Measurements from ENCODE around the gene TM9SF1. TPM values are rescaled to one million over a fixed set of nuclear protein-coding genes. Genes with fewer than 3 reads are reported as not detected.

TM9SF1 gene
- total RNA-seq, 3 donors from 2014 or later = 52.3 to 75.7 (median 71.1) TPM

DNA sequence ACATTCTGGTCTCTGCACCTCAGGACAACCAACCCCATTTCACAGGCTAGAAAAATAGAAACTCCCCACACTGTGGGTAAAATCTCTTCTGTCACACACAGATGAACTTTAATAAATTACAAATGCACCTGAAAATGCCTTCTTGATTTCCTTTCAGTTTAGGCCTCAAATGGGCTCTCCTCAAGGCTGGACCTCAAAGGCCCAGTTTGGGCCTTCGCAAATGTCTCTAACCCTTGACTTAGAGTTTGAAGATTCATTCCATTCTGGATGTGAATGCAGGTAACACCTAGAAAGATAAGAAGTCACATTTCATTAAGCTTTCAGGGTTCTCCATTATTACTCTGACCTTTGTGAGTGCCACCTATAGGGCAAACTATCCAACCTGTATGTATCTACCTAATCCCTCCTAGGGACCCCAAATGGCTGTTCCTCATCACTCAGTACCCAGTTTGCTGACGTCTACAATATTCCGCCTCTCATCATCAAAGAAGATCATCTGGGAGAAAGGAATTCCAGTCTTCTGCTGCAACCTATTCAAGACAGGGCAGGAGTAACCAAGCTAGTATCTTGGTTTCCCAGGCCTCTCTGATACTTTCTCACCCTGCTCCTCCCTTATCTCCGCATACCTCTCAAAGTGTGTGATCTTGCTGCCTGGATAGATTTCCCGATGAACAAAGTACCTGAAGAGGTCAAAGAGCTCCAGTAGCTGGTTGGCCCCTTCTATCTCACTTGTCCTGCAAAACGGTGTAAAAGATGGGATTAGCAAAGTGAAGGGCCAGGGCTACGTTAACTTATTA is 18.8 kb upstream of the TM9SF1 start:
- DNase-seq (ENCODE audit: low spot score in 2 of 2) = no peak
- peak overlapping the region; percentile 75 to 90 (median 76) for H3K4me3 ChIP-seq
- H3K4me1 ChIP-seq = peaks cover 0 to 10% of the 10 kb centered on the region in 2 donors
- H3K9me3 ChIP-seq = no peaks in the 10 kb centered on the region
- H3K27me3 ChIP-seq = no peaks in the 10 kb centered on the region
- intact Hi-C loops (cut with DNase I; ENCODE audit: low total_unique reads) = no loop called here
- H3K36me3 ChIP-seq = no peaks in the 10 kb centered on the region
- peak overlapping the region; percentile 97 to 99 for H3K27ac ChIP-seq
- no peak for TF ChIP-seq CTCF (IDR thresholded peaks at IDR 0.05)
- TF ChIP-seq POLR2AphosphoS5 (IDR thresholded peaks at IDR 0.05) = no peak
- no peak for TF ChIP-seq POLR2A (IDR thresholded peaks at IDR 0.05)

DNA sequence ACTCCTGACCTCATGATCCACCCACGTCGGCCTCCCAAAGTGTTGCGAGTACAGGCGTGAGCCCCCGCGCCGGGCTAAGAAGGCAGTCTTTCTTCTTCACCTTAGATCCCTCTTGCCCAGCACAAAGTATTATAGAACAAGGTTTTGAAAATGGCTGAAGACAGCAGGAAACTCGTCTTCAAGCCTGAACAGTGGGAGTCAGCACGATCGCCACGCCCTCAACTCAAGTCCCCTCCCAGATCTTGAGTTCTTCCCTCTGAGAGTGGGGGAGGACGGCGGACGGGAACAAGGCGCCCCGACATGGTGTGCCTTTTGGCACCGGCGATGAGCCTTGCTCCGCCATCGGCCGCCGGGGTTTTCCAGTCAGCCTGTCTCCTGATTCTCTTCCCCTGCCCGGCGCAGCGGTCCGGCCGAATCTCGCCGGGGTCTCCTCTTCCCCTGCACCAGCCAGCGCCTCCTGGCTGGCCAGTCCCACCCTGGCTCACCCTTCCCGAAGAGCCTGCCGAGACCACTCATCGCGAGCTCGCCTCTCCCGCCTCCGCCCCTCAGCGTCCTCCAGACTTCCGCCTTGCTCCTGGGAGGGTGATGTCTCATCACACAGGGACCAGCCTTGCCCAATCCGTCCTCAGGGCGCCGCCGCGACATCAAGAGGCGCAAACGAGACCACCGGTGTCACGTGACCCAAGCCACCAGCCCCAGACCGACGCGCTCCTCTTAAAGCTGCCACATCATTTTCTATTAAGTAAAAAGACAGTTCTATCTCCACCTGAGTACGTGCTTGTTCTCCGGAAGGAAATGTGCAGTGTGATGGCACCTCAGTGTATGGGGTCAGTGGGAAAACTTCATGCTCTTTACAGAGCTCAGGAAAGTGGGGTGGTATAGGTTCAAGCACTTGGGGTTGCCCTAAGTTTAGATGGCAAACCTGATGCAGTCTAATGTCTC is 18.0 kb upstream of the TM9SF1 start, which contains the start of gene CHMP4A:
CHMP4A (minus strand) TSS at position 565 of the 942 bp plus-strand sequence; CDS start at position 516, 49 bp downstream.
- Histone ChIP-seq H3K9me3 (no peaks in the 10 kb centered on the region), H3K27ac (peak within 1 kb of the TSS; percentile 97 to 99)

GRCh38 chr14:24211311-24211710 is 16.1 kb upstream of the TM9SF1 start:
- no peak overlapping the region for H3K27ac ChIP-seq
- DNase-seq (ENCODE audit: low spot score in 2 of 2) = no peak
- H3K4me1 ChIP-seq = peaks cover 0 to 10% of the 10 kb centered on the region in 2 donors
- no peaks in the 10 kb centered on the region for H3K27me3 ChIP-seq
- no peaks in the 10 kb centered on the region for H3K36me3 ChIP-seq
- H3K4me3 ChIP-seq = no peak overlapping the region
- intact Hi-C loops (cut with DNase I; ENCODE audit: low total_unique reads) = no loop called here
- TF ChIP-seq POLR2A (IDR thresholded peaks at IDR 0.05) (no peak), POLR2AphosphoS5 (IDR thresholded peaks at IDR 0.05) (no peak), CTCF (IDR thresholded peaks at IDR 0.05) (no peak)
- H3K9me3 ChIP-seq = no peaks in the 10 kb centered on the region

More for the DNA sequence above, 18.0 kb upstream of the TM9SF1 start, which contains the start of gene CHMP4A:
- Histone ChIP-seq H3K4me3 (peak within 1 kb of the TSS; percentile 75 to 90 (median 76)), H3K27me3 (no peaks in the 10 kb centered on the region), H3K4me1 (peaks cover 0 to 10% of the 10 kb centered on the region in 2 donors), H3K36me3 (no peaks in the 10 kb centered on the region)
- intact Hi-C loops (cut with DNase I; ENCODE audit: low total_unique reads) = no loop called here
- TF ChIP-seq CTCF (IDR thresholded peaks at IDR 0.05) = peak in 1 of 3 donors; percentile 36
- peak; percentile 97 for TF ChIP-seq POLR2A (IDR thresholded peaks at IDR 0.05)
- peak; percentile 97 to 99 (median 97) for TF ChIP-seq POLR2AphosphoS5 (IDR thresholded peaks at IDR 0.05)
- peak; percentile 97 for DNase-seq (ENCODE audit: low spot score in 2 of 2)

GRCh38 chr14:24207625-24208024 is 12.4 kb upstream of the TM9SF1 start:
- Histone ChIP-seq H3K9me3 (no peaks in the 10 kb centered on the region), H3K4me3 (no peak overlapping the region), H3K27ac (no peak overlapping the region), H3K4me1 (no peaks in the 10 kb centered on the region), H3K36me3 (no peaks in the 10 kb centered on the region), H3K27me3 (no peaks in the 10 kb centered on the region)
- intact Hi-C loops (cut with DNase I; ENCODE audit: low total_unique reads) = no loop called here
- TF ChIP-seq POLR2AphosphoS5 (IDR thresholded peaks at IDR 0.05) (no peak), CTCF (IDR thresholded peaks at IDR 0.05) (no peak), POLR2A (IDR thresholded peaks at IDR 0.05) (no peak)
- no peak for DNase-seq (ENCODE audit: low spot score in 2 of 2)

Measured in breast epithelium (tissue), 4 donors.